Activated CD4-positive, alpha-beta memory T cell treated with anti-CD3 and anti-CD28 coated beads, Interleukin-2, amount 10 ng/mL, durations not matched to agents 7 days and 5 days (primary cell): Measurements from ENCODE around the gene HOXA10. TPM values are rescaled to one million over a fixed set of nuclear protein-coding genes. Genes with fewer than 3 reads are reported as not detected.

Experiments used
- CTCF ChIA-PET: fragments of 350-600 bp; sonication (Branson Sonifier 250); formaldehyde crosslinking; loops from one replicate; lab custom pipeline; 2021; ENCODE audit warnings: antibody characterized with exemption, inconsistent platforms; lab: Charles Lee
- POLR2A ChIA-PET: fragments of 350-600 bp; sonication (Branson Sonifier 250); formaldehyde crosslinking; loops from one replicate; lab custom pipeline; 2021; ENCODE audit warnings: antibody characterized with exemption; lab: Charles Lee
- DNase-seq: peaks from one replicate; pipeline ENCODE4 v3.0.0-alpha.2; 2020
- H3K27ac Mint-ChIP-seq: one replicate; pipeline ENCODE4 v1.8.0; 2021; ENCODE audit warnings: mild to moderate bottlenecking, mixed read lengths
- H3K27me3 Mint-ChIP-seq: one replicate; pipeline ENCODE4 v1.8.0; 2021; ENCODE audit warnings: mixed read lengths
- H3K36me3 Mint-ChIP-seq: one replicate; pipeline ENCODE4 v1.8.0; 2021; ENCODE audit warnings: low read depth, mixed read lengths
- H3K4me1 Mint-ChIP-seq: one replicate; pipeline ENCODE4 v1.8.0; 2021; ENCODE audit warnings: mixed read lengths
- H3K4me3 Mint-ChIP-seq: one replicate; pipeline ENCODE4 v1.8.0; 2021; ENCODE audit warnings: mild to moderate bottlenecking, mixed read lengths
- H3K9me3 Mint-ChIP-seq: one replicate; pipeline ENCODE4 v1.8.0; 2021; ENCODE audit warnings: mixed read lengths
- total RNA-seq, 2 experiments: library from RNA; stranded (reverse); gene quantifications; one replicate each; pipeline ENCODE4 v1.2.3, GENCODE V29; 2021

Gene HOXA10
- total RNA-seq, 2 experiments from 2014 or later = not detected

GRCh38 chr7:27163288-27164044 lies 10.7 kb downstream of the HOXA10 start:
- Mint-ChIP-seq H3K4me1 (peaks cover 18% of the 10 kb centered on the region), H3K4me3 (no peak overlapping the region), H3K36me3 (no peaks in the 10 kb centered on the region), H3K27me3 (peaks cover 85% of the 10 kb centered on the region), H3K9me3 (no peaks in the 10 kb centered on the region), H3K27ac (no peak overlapping the region)
- DNase-seq = no peak
- CTCF ChIA-PET = interaction anchor here (0.6 to 1.6 kb wide), 5 partner anchors 13 to 311 kb away, joined by 3 to 7 read pairs (median 5); no protein-coding TSS in a partner anchor
- POLR2A ChIA-PET = interaction anchor here (1.2 kb wide), 1 partner anchor 31 kb away, joined by 3 read pairs; no protein-coding TSS in a partner anchor

GRCh38 chr7:27162561-27163287 lies 11.4 kb downstream of the HOXA10 start:
- POLR2A ChIA-PET = interaction anchor here (1.2 kb wide), 1 partner anchor 32 kb away, joined by 3 read pairs; no protein-coding TSS in a partner anchor
- CTCF ChIA-PET = interaction anchor here (0.6 to 2.4 kb wide), 8 partner anchors 10 to 310 kb away, joined by 3 to 8 read pairs (median 4); no protein-coding TSS in a partner anchor
- DNase-seq = no peak
- Mint-ChIP-seq H3K4me3 (no peak overlapping the region), H3K9me3 (no peaks in the 10 kb centered on the region), H3K27me3 (peaks cover 85% of the 10 kb centered on the region), H3K4me1 (peaks cover 20% of the 10 kb centered on the region), H3K27ac (no peak overlapping the region), H3K36me3 (no peaks in the 10 kb centered on the region)

- Mint-ChIP-seq H3K27ac (no peak overlapping the region), H3K4me1 (peaks cover 19% of the 10 kb centered on the region), H3K9me3 (no peaks in the 10 kb centered on the region), H3K27me3 (peaks cover 85% of the 10 kb centered on the region), H3K36me3 (no peaks in the 10 kb centered on the region), H3K4me3 (no peak overlapping the region)
- DNase-seq = no peak
- ChIA-PET POLR2A (interaction anchor here (1.2 to 1.9 kb wide), 2 partner anchors 11 to 33 kb away, joined by 3 to 7 read pairs; no protein-coding TSS in a partner anchor), CTCF (interaction anchor here (0.9 to 2.4 kb wide), 8 partner anchors 11 to 85 kb away, joined by 3 to 16 read pairs (median 5); no protein-coding TSS in a partner anchor)
Observed at GRCh38 chr7:27161721-27162560, 12.2 kb downstream of the HOXA10 start.

- H3K9me3 Mint-ChIP-seq = no peaks in the 10 kb centered on the region
- ChIA-PET CTCF (interaction anchor here (0.6 to 2.4 kb wide), 25 partner anchors 9 to 1299 kb away, joined by 3 to 16 read pairs (median 6); partner anchors contain the start of gene HOXA3), POLR2A (interaction anchor here (0.9 to 1.9 kb wide), 3 partner anchors 11 to 482 kb away, joined by 3 to 7 read pairs (median 3); no protein-coding TSS in a partner anchor)
- no peaks in the 10 kb centered on the region for H3K36me3 Mint-ChIP-seq
- peaks cover 84% of the 10 kb centered on the region for H3K27me3 Mint-ChIP-seq
- DNase-seq = no peak
- no peak overlapping the region for H3K27ac Mint-ChIP-seq
- peaks cover 19% of the 10 kb centered on the region for H3K4me1 Mint-ChIP-seq
- H3K4me3 Mint-ChIP-seq = peak overlapping the region; percentile 53
Observed at GRCh38 chr7:27161214-27161720, 12.9 kb downstream of the HOXA10 start.

- Mint-ChIP-seq H3K36me3 (no peaks in the 10 kb centered on the region), H3K4me1 (peaks cover 18% of the 10 kb centered on the region), H3K9me3 (no peaks in the 10 kb centered on the region), H3K27me3 (peaks cover 84% of the 10 kb centered on the region), H3K4me3 (peak overlapping the region; percentile 53), H3K27ac (no peak overlapping the region)
- peak; percentile 79 for DNase-seq
- POLR2A ChIA-PET = interaction anchor here (0.9 to 1.9 kb wide), 3 partner anchors 10 to 481 kb away, joined by 3 to 7 read pairs (median 3); no protein-coding TSS in a partner anchor
- CTCF ChIA-PET = interaction anchor here (0.6 to 2.4 kb wide), 25 partner anchors 9 to 1298 kb away, joined by 3 to 16 read pairs (median 6); partner anchors contain the start of gene HOXA3
Observed at GRCh38 chr7:27160546-27161213, 13.4 kb downstream of the HOXA10 start.

- CTCF ChIA-PET = interaction anchor here (0.9 to 1.7 kb wide), 12 partner anchors 10 to 791 kb away, joined by 3 to 16 read pairs (median 7); no protein-coding TSS in a partner anchor
- DNase-seq = no peak
- H3K27ac Mint-ChIP-seq = no peak overlapping the region
Observed at GRCh38 chr7:27160145-27160545, 14.0 kb downstream of the HOXA10 start.

GRCh38 chr7:27159266-27160144 lies 14.6 kb downstream of the HOXA10 start:
- CTCF ChIA-PET = interaction anchor here (0.9 to 1.6 kb wide), 8 partner anchors 10 to 790 kb away, joined by 3 to 8 read pairs (median 4); no protein-coding TSS in a partner anchor
- peaks cover 21% of the 10 kb centered on the region for H3K4me1 Mint-ChIP-seq

More at GRCh38 chr7:27160145-27160545, 14.0 kb downstream of the HOXA10 start:
- H3K4me1 Mint-ChIP-seq = peaks cover 20% of the 10 kb centered on the region
- peaks cover 86% of the 10 kb centered on the region for H3K27me3 Mint-ChIP-seq
- POLR2A ChIA-PET = interaction anchor here (1.0 to 1.9 kb wide), 2 partner anchors 9 to 481 kb away, joined by 3 to 7 read pairs; no protein-coding TSS in a partner anchor
- no peaks in the 10 kb centered on the region for H3K9me3 Mint-ChIP-seq
- H3K4me3 Mint-ChIP-seq = no peak overlapping the region
- peaks cover 3% of the 10 kb centered on the region for H3K36me3 Mint-ChIP-seq

GRCh38 chr7:27158436-27159265 lies 15.5 kb downstream of the HOXA10 start:
- Mint-ChIP-seq H3K36me3 (peaks cover 3% of the 10 kb centered on the region), H3K4me3 (no peak overlapping the region), H3K4me1 (peaks cover 21% of the 10 kb centered on the region), H3K27ac (no peak overlapping the region), H3K27me3 (peaks cover 88% of the 10 kb centered on the region), H3K9me3 (no peaks in the 10 kb centered on the region)
- ChIA-PET CTCF (interaction anchor here (1.0 to 1.6 kb wide), 7 partner anchors 9 to 304 kb away, joined by 3 to 8 read pairs (median 4); no protein-coding TSS in a partner anchor), POLR2A (no interaction called here)
- no peak for DNase-seq

More at GRCh38 chr7:27159266-27160144, 14.6 kb downstream of the HOXA10 start:
- no peak overlapping the region for H3K27ac Mint-ChIP-seq
- no peak overlapping the region for H3K4me3 Mint-ChIP-seq
- peaks cover 88% of the 10 kb centered on the region for H3K27me3 Mint-ChIP-seq
- no peak for DNase-seq
- no peaks in the 10 kb centered on the region for H3K9me3 Mint-ChIP-seq
- H3K36me3 Mint-ChIP-seq = peaks cover 3% of the 10 kb centered on the region
- POLR2A ChIA-PET = no interaction called here

GRCh38 chr7:27157702-27158431 lies 16.3 kb downstream of the HOXA10 start:
- POLR2A ChIA-PET = no interaction called here
- CTCF ChIA-PET = interaction anchor here (1.3 kb wide), 1 partner anchor 38 kb away, joined by 6 read pairs; no protein-coding TSS in a partner anchor
- no peak for DNase-seq
- Mint-ChIP-seq H3K36me3 (peaks cover 3% of the 10 kb centered on the region), H3K9me3 (no peaks in the 10 kb centered on the region), H3K4me1 (peaks cover 21% of the 10 kb centered on the region), H3K27ac (peak overlapping the region; percentile 48), H3K27me3 (peaks cover 89% of the 10 kb centered on the region), H3K4me3 (no peak overlapping the region)
